Measurements from ENCODE around the gene SLC43A2.
A peak's percentile ranks its signal among the peaks of the same experiment; 100 is the strongest.

The SLC43A2 gene

DNA sequence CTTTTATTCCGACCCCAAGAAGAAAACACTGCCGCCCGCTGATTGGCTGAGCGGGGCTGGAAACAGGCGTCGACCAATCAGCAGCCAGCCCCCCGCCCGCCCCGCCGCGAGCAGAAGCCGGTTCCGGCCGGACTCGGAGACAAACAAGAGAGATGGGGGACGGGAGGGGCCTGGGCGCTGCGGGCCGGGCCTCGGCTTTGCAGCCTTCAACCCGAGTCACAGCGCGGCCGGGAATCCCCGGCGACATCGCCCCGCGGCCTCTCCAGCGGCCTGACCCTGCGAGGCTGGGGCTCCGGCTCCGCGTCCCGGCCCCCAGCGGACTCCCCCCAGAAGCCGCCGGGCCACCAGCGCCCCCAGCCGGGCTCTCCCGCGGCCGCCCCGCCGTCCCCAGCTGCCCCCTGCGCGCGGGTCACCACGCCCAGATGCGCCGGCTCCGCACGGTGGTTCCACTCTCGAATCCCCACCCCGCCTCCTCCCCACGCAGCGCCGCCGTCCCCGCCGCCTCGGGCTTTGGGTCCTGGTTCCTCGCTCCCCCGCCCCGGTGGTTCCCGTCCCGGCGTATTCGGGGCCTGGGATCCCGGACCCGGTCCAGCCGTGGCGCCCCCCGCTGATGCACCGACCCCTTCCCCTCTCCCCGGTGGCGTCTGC, 346 bp upstream of the SLC43A2 start:
- peaks cover 32% of the 10 kb centered on the region for H3K4me1 ChIP-seq (ENCODE audit: control insufficient read depth, insufficient read depth, low read length)
- DNase-seq (ENCODE audit: low read depth) = peak; percentile 96
- H3K9me3 ChIP-seq (ENCODE audit: control insufficient read depth, low read length) = no peaks in the 10 kb centered on the region
- H3K36me3 ChIP-seq (ENCODE audit: control insufficient read depth, insufficient read depth, low read length, severe bottlenecking) = no peaks in the 10 kb centered on the region
- H3K4me3 ChIP-seq (ENCODE audit: low read length) = peak overlapping the region; percentile 92
- no peaks in the 10 kb centered on the region for H3K27me3 ChIP-seq (replicated peaks; ENCODE audit: control insufficient read depth, insufficient read depth, low read length)
- H3K9ac ChIP-seq (ENCODE audit: low read length) = peak overlapping the region; percentile 90

DNA sequence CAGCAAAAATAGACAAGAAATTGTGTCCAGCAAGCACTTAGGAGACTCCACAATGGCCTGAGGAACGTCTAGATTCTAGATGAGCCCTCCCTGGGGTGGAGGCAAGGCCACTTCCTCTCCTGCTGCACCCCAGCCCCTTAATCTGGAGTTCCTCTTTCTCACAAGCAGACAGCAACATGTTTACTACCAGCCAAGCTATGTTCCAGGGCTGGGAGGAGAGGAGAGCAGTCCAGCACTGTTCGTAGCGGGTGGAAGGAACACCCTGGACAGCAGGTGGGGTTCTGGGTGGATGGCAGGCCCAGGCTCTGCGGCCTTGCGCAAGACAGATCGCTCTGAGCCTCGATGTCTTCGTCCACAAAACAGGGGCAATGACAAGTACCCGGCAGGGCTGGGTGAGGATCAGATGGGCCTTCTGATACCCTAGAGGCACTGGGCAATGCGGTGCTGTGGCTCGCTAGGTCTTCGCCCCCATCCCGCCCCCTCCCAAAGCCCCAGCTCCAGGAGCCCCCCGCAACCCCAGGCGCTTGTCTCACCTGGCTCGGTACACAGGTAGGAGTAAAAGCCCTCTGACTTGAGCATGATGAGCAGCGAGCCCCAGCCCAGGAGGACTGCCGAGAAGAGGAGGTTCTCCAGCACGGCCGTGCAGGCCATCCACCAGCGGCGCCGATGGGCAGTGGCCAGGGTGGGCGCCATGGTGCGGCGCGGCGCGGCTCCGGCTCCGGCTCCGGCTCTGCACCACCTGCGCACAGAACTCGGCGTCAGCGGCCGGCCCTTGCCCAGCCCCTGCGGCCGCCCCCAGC, 1.3 kb downstream of the SLC43A2 start:
- Histone ChIP-seq H3K27me3 (replicated peaks; ENCODE audit: control insufficient read depth, insufficient read depth, low read length) (no peaks in the 10 kb centered on the region), H3K36me3 (ENCODE audit: control insufficient read depth, insufficient read depth, low read length, severe bottlenecking) (no peaks in the 10 kb centered on the region), H3K4me3 (ENCODE audit: low read length) (peak overlapping the region; percentile 92), H3K4me1 (ENCODE audit: control insufficient read depth, insufficient read depth, low read length) (peaks cover 32% of the 10 kb centered on the region), H3K9me3 (ENCODE audit: control insufficient read depth, low read length) (no peaks in the 10 kb centered on the region), H3K9ac (ENCODE audit: low read length) (peak overlapping the region; percentile 90)
- no peak for DNase-seq (ENCODE audit: low read depth)

DNA sequence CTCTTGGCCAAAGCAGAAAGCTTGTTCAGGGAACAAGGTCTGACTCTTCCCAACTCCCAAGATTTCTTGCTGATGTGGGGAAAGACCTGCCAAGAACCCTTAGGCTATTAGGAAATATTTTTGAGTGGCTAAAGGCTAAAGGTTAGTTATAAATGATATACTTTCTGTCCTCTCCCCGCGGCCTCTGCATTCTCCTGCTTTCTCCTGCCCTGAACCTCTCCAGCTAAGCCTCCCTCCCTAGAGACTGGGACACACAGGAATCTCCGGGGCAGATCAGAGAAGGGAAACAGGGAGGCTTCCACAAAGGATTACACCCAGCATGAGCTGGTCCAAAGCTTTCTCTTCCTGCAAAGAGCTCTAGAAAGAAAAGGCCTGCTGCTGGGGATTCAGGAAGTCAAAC, 2.3 kb downstream of the SLC43A2 start:
- peak overlapping the region; percentile 71 for H3K9ac ChIP-seq (ENCODE audit: low read length)
- no peaks in the 10 kb centered on the region for H3K9me3 ChIP-seq (ENCODE audit: control insufficient read depth, low read length)
- H3K4me3 ChIP-seq (ENCODE audit: low read length) = peak overlapping the region; percentile 92
- peaks cover 32% of the 10 kb centered on the region for H3K4me1 ChIP-seq (ENCODE audit: control insufficient read depth, insufficient read depth, low read length)
- H3K27me3 ChIP-seq (replicated peaks; ENCODE audit: control insufficient read depth, insufficient read depth, low read length) = no peaks in the 10 kb centered on the region
- H3K36me3 ChIP-seq (ENCODE audit: control insufficient read depth, insufficient read depth, low read length, severe bottlenecking) = peaks cover 3% of the 10 kb centered on the region
- DNase-seq (ENCODE audit: low read depth) = no peak

DNA sequence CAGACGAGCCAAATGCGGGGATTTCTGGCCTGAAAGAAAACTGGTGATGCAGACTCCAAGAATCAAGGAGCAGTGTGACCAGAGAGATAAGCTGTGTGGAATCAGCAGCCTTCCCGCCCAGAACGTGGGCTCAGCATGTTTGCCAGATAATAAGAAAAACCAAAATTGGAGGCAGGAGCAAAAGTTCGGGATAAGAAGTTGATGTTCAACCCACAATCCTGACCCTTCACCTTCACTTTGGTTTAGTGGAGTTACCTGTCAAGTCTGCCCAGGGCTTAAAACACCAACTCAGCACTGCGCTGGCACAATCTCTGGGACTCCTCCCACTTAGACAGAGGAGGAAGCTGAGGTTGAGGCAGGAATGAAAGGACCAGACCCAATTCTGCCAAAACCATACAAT, 3.1 kb downstream of the SLC43A2 start:
- H3K4me1 ChIP-seq (ENCODE audit: control insufficient read depth, insufficient read depth, low read length) = peaks cover 32% of the 10 kb centered on the region
- H3K27me3 ChIP-seq (replicated peaks; ENCODE audit: control insufficient read depth, insufficient read depth, low read length) = no peaks in the 10 kb centered on the region
- peak overlapping the region; percentile 92 for H3K4me3 ChIP-seq (ENCODE audit: low read length)
- DNase-seq (ENCODE audit: low read depth) = no peak
- H3K9me3 ChIP-seq (ENCODE audit: control insufficient read depth, low read length) = no peaks in the 10 kb centered on the region
- peaks cover 6% of the 10 kb centered on the region for H3K36me3 ChIP-seq (ENCODE audit: control insufficient read depth, insufficient read depth, low read length, severe bottlenecking)
- H3K9ac ChIP-seq (ENCODE audit: low read length) = peak overlapping the region; percentile 71

DNA sequence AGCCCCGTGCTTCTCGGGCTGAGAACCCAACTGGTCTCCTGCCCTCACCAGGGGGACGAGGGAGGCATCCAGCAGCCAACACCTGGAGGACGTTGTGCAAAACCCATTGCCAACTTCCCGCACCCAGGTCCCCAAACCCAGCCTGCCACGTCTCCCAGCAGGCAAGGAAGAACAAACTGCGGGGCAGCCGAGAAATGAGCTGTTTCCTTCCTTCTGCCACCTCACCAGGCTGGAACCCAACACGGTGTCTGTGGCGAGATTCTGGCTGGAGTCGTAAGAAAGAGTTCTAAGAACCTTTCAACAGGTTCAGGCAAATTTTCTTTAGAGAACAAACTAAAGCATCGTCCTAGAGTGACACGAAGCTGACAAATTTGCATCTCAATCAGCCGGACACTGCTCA, 3.6 kb downstream of the SLC43A2 start:
- no peak overlapping the region for H3K4me3 ChIP-seq (ENCODE audit: low read length)
- H3K36me3 ChIP-seq (ENCODE audit: control insufficient read depth, insufficient read depth, low read length, severe bottlenecking) = peaks cover 6% of the 10 kb centered on the region
- H3K27me3 ChIP-seq (replicated peaks; ENCODE audit: control insufficient read depth, insufficient read depth, low read length) = no peaks in the 10 kb centered on the region
- H3K9ac ChIP-seq (ENCODE audit: low read length) = peak overlapping the region; percentile 71
- H3K9me3 ChIP-seq (ENCODE audit: control insufficient read depth, low read length) = no peaks in the 10 kb centered on the region
- peaks cover 32% of the 10 kb centered on the region for H3K4me1 ChIP-seq (ENCODE audit: control insufficient read depth, insufficient read depth, low read length)
- no peak for DNase-seq (ENCODE audit: low read depth)

DNA sequence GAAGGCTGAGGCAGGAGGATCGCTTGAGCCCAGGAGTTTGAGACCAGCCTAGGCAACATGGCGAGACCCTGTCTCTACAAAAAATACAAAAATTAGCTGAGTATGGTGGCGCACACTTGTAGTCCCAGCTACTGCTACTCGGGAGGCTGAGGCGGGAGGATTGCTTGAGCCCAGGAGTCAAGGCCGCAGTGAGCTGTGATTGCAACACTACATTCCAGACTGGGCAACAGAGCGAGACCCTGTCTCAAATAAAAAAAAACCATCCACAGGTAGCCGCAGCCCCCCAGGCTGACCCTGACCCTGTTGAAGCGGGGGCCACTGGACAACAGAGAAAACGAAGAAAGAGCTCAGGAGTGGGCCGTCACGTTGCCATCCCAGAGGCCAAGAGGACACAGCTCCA, 4.0 kb downstream of the SLC43A2 start:
- peaks cover 31% of the 10 kb centered on the region for H3K4me1 ChIP-seq (ENCODE audit: control insufficient read depth, insufficient read depth, low read length)
- no peak overlapping the region for H3K4me3 ChIP-seq (ENCODE audit: low read length)
- DNase-seq (ENCODE audit: low read depth) = no peak
- H3K36me3 ChIP-seq (ENCODE audit: control insufficient read depth, insufficient read depth, low read length, severe bottlenecking) = peaks cover 6% of the 10 kb centered on the region
- H3K27me3 ChIP-seq (replicated peaks; ENCODE audit: control insufficient read depth, insufficient read depth, low read length) = no peaks in the 10 kb centered on the region
- no peaks in the 10 kb centered on the region for H3K9me3 ChIP-seq (ENCODE audit: control insufficient read depth, low read length)
- H3K9ac ChIP-seq (ENCODE audit: low read length) = no peak overlapping the region

DNA sequence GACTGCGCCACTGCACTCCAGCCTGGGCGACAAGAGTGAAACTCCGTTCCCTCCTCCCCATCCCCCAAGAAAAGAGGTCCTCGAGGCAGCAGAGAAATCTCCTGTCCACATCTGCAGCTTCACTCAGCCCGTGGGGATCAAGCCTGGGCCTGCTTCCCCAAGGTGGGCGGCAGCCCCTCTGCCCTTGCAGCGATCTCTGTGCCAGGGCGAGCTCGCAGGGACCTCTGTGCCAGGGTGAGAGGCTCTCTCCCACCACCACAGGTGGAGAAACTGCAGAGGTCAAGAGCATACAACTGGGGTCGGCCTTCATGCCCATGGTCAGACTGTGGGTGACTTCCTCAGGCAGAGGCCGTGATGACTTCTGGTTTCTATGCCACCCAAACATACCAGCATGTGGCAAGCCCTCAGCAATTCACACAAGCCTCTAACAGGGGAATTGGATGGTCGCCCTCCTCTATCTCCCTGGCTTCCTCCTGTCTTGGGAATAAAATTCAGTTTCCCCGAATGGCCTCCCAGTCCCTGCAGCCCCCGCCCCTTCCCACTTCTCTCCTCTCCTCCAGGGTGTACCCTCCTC, 5.5 kb downstream of the SLC43A2 start:
- Histone ChIP-seq H3K9ac (ENCODE audit: low read length) (no peak overlapping the region), H3K4me3 (ENCODE audit: low read length) (no peak overlapping the region), H3K27me3 (replicated peaks; ENCODE audit: control insufficient read depth, insufficient read depth, low read length) (no peaks in the 10 kb centered on the region), H3K36me3 (ENCODE audit: control insufficient read depth, insufficient read depth, low read length, severe bottlenecking) (peaks cover 11% of the 10 kb centered on the region), H3K9me3 (ENCODE audit: control insufficient read depth, low read length) (no peaks in the 10 kb centered on the region), H3K4me1 (ENCODE audit: control insufficient read depth, insufficient read depth, low read length) (peaks cover 27% of the 10 kb centered on the region)
- DNase-seq (ENCODE audit: low read depth) = no peak

DNA sequence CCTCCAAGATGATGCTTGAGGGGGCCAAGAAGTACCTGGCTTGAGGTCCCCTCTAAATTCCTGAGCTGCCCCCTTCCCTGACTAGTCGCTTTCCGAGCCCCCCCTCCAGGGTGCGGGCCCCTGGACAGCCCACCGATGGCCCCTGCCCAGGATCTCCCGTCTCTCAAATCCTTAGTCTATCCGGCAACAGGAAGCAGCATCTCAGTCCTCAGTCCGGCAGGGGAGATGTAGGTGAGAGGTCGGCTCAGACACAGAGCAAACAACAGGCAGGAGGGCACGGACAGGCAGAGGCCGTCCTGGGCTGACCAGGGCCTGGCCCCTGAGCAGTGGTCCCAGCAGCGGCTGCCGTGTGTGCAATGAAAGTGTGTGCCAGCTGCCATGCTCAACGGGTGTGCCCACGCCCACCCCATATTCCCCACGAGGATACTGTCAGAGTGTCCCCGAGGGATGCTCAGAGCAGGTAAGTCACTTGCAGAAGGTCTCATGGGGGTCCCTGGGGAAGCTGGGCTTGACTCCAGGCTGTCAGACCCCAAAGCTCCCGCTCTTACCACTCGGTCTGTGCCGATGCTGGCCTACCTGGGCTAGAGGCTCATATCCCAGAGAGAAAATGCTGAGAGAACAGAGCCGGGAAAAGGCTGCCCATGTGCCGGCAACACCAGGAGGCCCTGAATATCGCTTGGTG, 7.2 kb downstream of the SLC43A2 start:
- Histone ChIP-seq H3K4me3 (ENCODE audit: low read length) (no peak overlapping the region), H3K27me3 (replicated peaks; ENCODE audit: control insufficient read depth, insufficient read depth, low read length) (no peaks in the 10 kb centered on the region), H3K9ac (ENCODE audit: low read length) (no peak overlapping the region), H3K9me3 (ENCODE audit: control insufficient read depth, low read length) (no peaks in the 10 kb centered on the region), H3K4me1 (ENCODE audit: control insufficient read depth, insufficient read depth, low read length) (peaks cover 23% of the 10 kb centered on the region), H3K36me3 (ENCODE audit: control insufficient read depth, insufficient read depth, low read length, severe bottlenecking) (peaks cover 11% of the 10 kb centered on the region)
- DNase-seq (ENCODE audit: low read depth) = no peak

DNA sequence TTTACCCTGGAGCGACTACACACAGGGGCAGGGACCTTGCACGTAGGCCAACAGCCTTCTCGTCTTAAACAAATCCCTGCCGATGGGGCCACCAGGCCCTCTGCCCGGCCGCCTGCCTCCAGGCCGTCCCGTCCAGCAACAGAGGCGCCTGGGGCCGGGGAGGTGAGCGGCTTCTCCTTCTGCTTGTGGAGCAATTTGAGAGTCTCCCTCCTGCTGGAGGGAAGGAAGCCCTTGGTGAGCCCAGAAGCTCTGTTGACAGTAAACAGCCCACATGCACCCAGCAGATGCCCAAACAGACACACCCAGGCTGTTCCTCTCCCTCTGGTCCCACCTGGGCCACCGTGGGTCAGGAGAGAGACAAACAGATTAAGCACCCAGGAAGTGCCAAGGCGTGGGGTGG, 8.1 kb downstream of the SLC43A2 start:
- H3K36me3 ChIP-seq (ENCODE audit: control insufficient read depth, insufficient read depth, low read length, severe bottlenecking) = peaks cover 11% of the 10 kb centered on the region
- no peak overlapping the region for H3K4me3 ChIP-seq (ENCODE audit: low read length)
- H3K9ac ChIP-seq (ENCODE audit: low read length) = no peak overlapping the region
- no peak for DNase-seq (ENCODE audit: low read depth)
- H3K27me3 ChIP-seq (replicated peaks; ENCODE audit: control insufficient read depth, insufficient read depth, low read length) = no peaks in the 10 kb centered on the region
- H3K4me1 ChIP-seq (ENCODE audit: control insufficient read depth, insufficient read depth, low read length) = peaks cover 14% of the 10 kb centered on the region
- no peaks in the 10 kb centered on the region for H3K9me3 ChIP-seq (ENCODE audit: control insufficient read depth, low read length)

DNA sequence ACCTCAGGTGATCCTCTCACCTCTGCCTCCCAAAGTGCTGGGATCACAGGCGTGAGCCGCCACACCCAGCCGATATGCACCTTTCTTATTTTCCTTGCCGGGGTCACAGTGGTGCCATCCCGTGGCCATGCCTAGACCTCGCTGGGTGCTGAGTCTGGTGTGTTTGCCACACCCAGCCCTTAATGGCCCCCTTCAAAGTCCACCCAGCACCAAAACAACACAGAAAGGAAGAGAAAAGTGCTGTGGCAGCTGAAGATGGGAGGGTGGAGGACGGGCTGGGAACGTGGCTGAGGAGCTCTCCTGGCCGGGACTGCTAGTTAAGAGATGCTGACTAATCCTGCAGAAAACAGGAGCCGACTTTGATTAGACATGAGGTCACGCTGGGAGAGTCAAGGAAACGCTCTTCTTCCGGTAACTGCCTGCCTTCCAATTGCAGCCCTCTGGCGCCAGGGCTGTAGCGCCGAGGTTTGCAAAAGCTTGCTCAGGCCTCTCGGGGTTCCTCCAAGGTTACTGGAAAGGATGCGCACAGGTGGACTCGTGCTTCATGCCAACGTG, 10.9 kb downstream of the SLC43A2 start:
- Histone ChIP-seq H3K9ac (ENCODE audit: low read length) (peak overlapping the region; percentile 25), H3K4me3 (ENCODE audit: low read length) (no peak overlapping the region), H3K4me1 (ENCODE audit: control insufficient read depth, insufficient read depth, low read length) (peaks cover 7% of the 10 kb centered on the region), H3K9me3 (ENCODE audit: control insufficient read depth, low read length) (no peaks in the 10 kb centered on the region), H3K27me3 (replicated peaks; ENCODE audit: control insufficient read depth, insufficient read depth, low read length) (no peaks in the 10 kb centered on the region), H3K36me3 (ENCODE audit: control insufficient read depth, insufficient read depth, low read length, severe bottlenecking) (peaks cover 25% of the 10 kb centered on the region)
- peak; percentile 49 for DNase-seq (ENCODE audit: low read depth)

DNA sequence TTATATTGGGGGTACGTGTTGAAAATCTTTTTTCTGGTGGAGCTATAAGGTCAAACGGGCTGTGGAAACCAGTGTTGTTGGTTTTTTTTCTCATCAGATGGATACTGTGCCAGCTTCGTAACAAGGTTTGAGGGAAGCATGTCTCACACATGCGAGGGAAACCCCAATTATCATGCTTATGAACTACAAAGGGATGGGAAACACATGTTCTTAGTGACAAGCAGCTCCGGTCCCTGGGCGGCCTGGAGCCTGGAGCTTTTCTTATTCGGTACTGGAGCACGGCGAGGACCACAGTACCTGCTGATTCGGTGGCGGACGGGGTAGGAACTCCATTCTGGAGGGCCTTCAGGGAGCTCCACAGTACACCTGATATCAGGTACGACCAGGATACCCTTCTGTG, 12.5 kb downstream of the SLC43A2 start:
- H3K9ac ChIP-seq (ENCODE audit: low read length) = no peak overlapping the region
- H3K27me3 ChIP-seq (replicated peaks; ENCODE audit: control insufficient read depth, insufficient read depth, low read length) = no peaks in the 10 kb centered on the region
- H3K4me3 ChIP-seq (ENCODE audit: low read length) = no peak overlapping the region
- no peak for DNase-seq (ENCODE audit: low read depth)
- H3K9me3 ChIP-seq (ENCODE audit: control insufficient read depth, low read length) = no peaks in the 10 kb centered on the region
- peaks cover 7% of the 10 kb centered on the region for H3K4me1 ChIP-seq (ENCODE audit: control insufficient read depth, insufficient read depth, low read length)
- H3K36me3 ChIP-seq (ENCODE audit: control insufficient read depth, insufficient read depth, low read length, severe bottlenecking) = peaks cover 24% of the 10 kb centered on the region
